ENCODE results near the gene LDB2.
"Not testable (repeated sequence)": the region's sequence is repeated elsewhere in the genome, so short reads cannot be mapped to it uniquely, and the experiment has no call there.

The LDB2 gene

GRCh38 chr4:16530688-16531635, 367.5 kb downstream of the LDB2 start:
- no peak for DNase-seq

GRCh38 chr4:16524911-16525554, 373.4 kb downstream of the LDB2 start:
- DNase-seq: no peak

- DNase-seq: no peak
Measured at GRCh38 chr4:16524406-16524805, 374.0 kb downstream of the LDB2 start.

GRCh38 chr4:16523526-16523925, 374.9 kb downstream of the LDB2 start:
- DNase-seq: not testable (repeated sequence)

GRCh38 chr4:16521156-16521915, 377.1 kb downstream of the LDB2 start:
- DNase-seq: no peak

GRCh38 chr4:16516796-16517439, 381.5 kb downstream of the LDB2 start:
- DNase-seq: no peak

GRCh38 chr4:16513876-16514275, 384.6 kb downstream of the LDB2 start:
- DNase-seq: no peak

GRCh38 chr4:16508968-16509367, 389.5 kb downstream of the LDB2 start:
- DNase-seq: peak; percentile 2

- DNase-seq: no peak
Measured at GRCh38 chr4:16505726-16506125, 392.7 kb downstream of the LDB2 start.

GRCh38 chr4:16505267-16505666, 393.2 kb downstream of the LDB2 start:
- DNase-seq: no peak

- DNase-seq: no peak
Measured at GRCh38 chr4:16503421-16504100, 394.9 kb downstream of the LDB2 start.

- DNase-seq: no peak
Measured at GRCh38 chr4:16498978-16499377, 399.5 kb downstream of the LDB2 start.

- DNase-seq: no peak
Measured at GRCh38 chr4:16496501-16496900, 401.9 kb downstream of the LDB2 start.

GRCh38 chr4:16492872-16493271, 405.6 kb downstream of the LDB2 start:
- DNase-seq: no peak

- no peak for DNase-seq
Measured at GRCh38 chr4:16489226-16489625, 409.2 kb downstream of the LDB2 start.

GRCh38 chr4:16488084-16488483, 410.4 kb downstream of the LDB2 start:
- no peak for DNase-seq

GRCh38 chr4:16484711-16485110, 413.7 kb downstream of the LDB2 start:
- DNase-seq: no peak

GRCh38 chr4:16483540-16483939, 414.9 kb downstream of the LDB2 start:
- DNase-seq: no peak

- DNase-seq: no peak
Measured at GRCh38 chr4:16480011-16480410, 418.4 kb downstream of the LDB2 start.

- DNase-seq: no peak
Measured at GRCh38 chr4:16472537-16472936, 425.9 kb downstream of the LDB2 start.

GRCh38 chr4:16467061-16467460, 431.4 kb downstream of the LDB2 start:
- DNase-seq: no peak

GRCh38 chr4:16466581-16466980, 431.9 kb downstream of the LDB2 start:
- no peak for DNase-seq
